ENCODE results near the gene ARHGEF25. TPM values are rescaled to one million over a fixed set of nuclear protein-coding genes. Genes with fewer than 3 reads are reported as not detected.
"Not testable (repeated sequence)": the region's sequence is repeated elsewhere in the genome, so short reads cannot be mapped to it uniquely, and the experiment has no call there.

ARHGEF25 gene
- total and polyA plus RNA-seq, 12 donors = 5.0 to 49.2 (median 9.0) TPM

- WGBS, 2 donors = 46 to 68% methylated on average over 3 of the region's 3 CpGs
- Histone ChIP-seq H3K27ac (no peak overlapping the region), H3K36me3 (no peaks in the 10 kb centered on the region), H3K9me3 (peaks cover 0 to 10% (median 0%) of the 10 kb centered on the region in 11 donors), H3K4me1 (no peaks in the 10 kb centered on the region), H3K27me3 (peaks cover 0 to 16% (median 0%) of the 10 kb centered on the region in 7 donors), H3K4me3 (no peak overlapping the region)
- no peak for ATAC-seq
- DNase-seq = no peak
- TF ChIP-seq CTCF (IDR thresholded peaks at IDR 0.05) = no peak
- intact Hi-C loops (cut with DNase I) = no loop called here
Measured at GRCh38 chr12:57654042-57654441, 42.8 kb downstream of the ARHGEF25 start.

- intact Hi-C loops (cut with DNase I) = no loop called here
- DNase-seq (no peak), ATAC-seq (no peak)
- Histone ChIP-seq H3K4me1 (no peaks in the 10 kb centered on the region), H3K36me3 (no peaks in the 10 kb centered on the region), H3K27ac (no peak overlapping the region), H3K4me3 (no peak overlapping the region), H3K9me3 (peaks cover 0 to 10% (median 0%) of the 10 kb centered on the region in 11 donors), H3K27me3 (peaks cover 0 to 21% (median 0%) of the 10 kb centered on the region in 7 donors)
- TF ChIP-seq CTCF (IDR thresholded peaks at IDR 0.05) = no peak
- 81 to 84% methylated on average over 23 of the region's 23 CpGs for WGBS, 2 donors
Measured at GRCh38 chr12:57655541-57656240, 44.5 kb downstream of the ARHGEF25 start.

- H3K36me3 ChIP-seq; ATAC-seq; H3K27ac ChIP-seq; H3K4me1 ChIP-seq; H3K9me3 ChIP-seq; H3K4me3 ChIP-seq; DNase-seq; intact Hi-C loops (cut with DNase I): not testable (repeated sequence)
- H3K27me3 ChIP-seq = peaks cover 0 to 21% (median 0%) of the 10 kb centered on the region in 7 donors
- WGBS, 2 donors = 82 to 86% methylated on average over 4 of the region's 4 CpGs
Measured at GRCh38 chr12:57656408-57656807, 45.2 kb downstream of the ARHGEF25 start.

- peaks cover 0 to 10% (median 0%) of the 10 kb centered on the region in 11 donors for H3K9me3 ChIP-seq
- no peak for TF ChIP-seq CTCF (IDR thresholded peaks at IDR 0.05)
- DNase-seq (no peak), ATAC-seq (no peak)
- no peaks in the 10 kb centered on the region for H3K4me1 ChIP-seq
- H3K36me3 ChIP-seq = no peaks in the 10 kb centered on the region
- WGBS, 2 donors = 49 to 56% methylated on average over 3 of the region's 3 CpGs
- intact Hi-C loops (cut with DNase I) = no loop called here
- H3K27me3 ChIP-seq = peaks cover 0 to 21% (median 0%) of the 10 kb centered on the region in 7 donors
- no peak overlapping the region for H3K4me3 ChIP-seq
- no peak overlapping the region for H3K27ac ChIP-seq
Measured at GRCh38 chr12:57657744-57658143, 46.5 kb downstream of the ARHGEF25 start.

- peaks cover 0 to 4% (median 0%) of the 10 kb centered on the region in 11 donors for H3K9me3 ChIP-seq
- peaks cover 0 to 16% (median 0%) of the 10 kb centered on the region in 7 donors for H3K27me3 ChIP-seq
- no peak overlapping the region for H3K4me3 ChIP-seq
- intact Hi-C loops (cut with DNase I) = no loop called here
- H3K27ac ChIP-seq = no peak overlapping the region
- no peak for TF ChIP-seq CTCF (IDR thresholded peaks at IDR 0.05)
- WGBS, 2 donors = 44 to 49% methylated on average over 3 of the region's 3 CpGs
- H3K36me3 ChIP-seq = no peaks in the 10 kb centered on the region
- H3K4me1 ChIP-seq = no peaks in the 10 kb centered on the region
- DNase-seq (no peak), ATAC-seq (no peak)
Measured at GRCh38 chr12:57658890-57659289, 47.7 kb downstream of the ARHGEF25 start.

All from heart right ventricle (tissue), 16 donors.